HFF-Myc (cell line): ENCODE results near the gene OR51A7.
"Not testable (repeated sequence)": the region's sequence is repeated elsewhere in the genome, so short reads cannot be mapped to it uniquely, and the experiment has no call there.

ENCODE experiments used
- DNase-seq: peaks from one replicate; pipeline ENCODE4 v3.0.0-alpha.2; 2011; ENCODE audit warnings: low read depth; ENCODE audit errors: extremely low read depth
- H3K4me3 ChIP-seq: replicated peaks from 2 replicates; pipeline ENCODE4 v1.5.1; 2011; ENCODE audit warnings: low read depth, mild to moderate bottlenecking, control low read depth, low read length
- TF ChIP-seq, protein P1 (sequence below): IDR thresholded peaks from 2 replicates; pipeline ENCODE4 v1.5.1; 2012; ENCODE audit warnings: mild to moderate bottlenecking, low read depth, low read length, control low read depth; ENCODE audit errors: missing control alignments

The OR51A7 gene

GRCh38 chr11:4947505-4947904, 43.9 kb downstream of the OR51A7 start, which contains the start of gene OR51A4:
TSS of gene OR51A4 (minus strand) at chr11:4947605. CDS start at chr11:4947100, 505 bp downstream.
- H3K4me3 ChIP-seq: no peak within 1 kb of the TSS
- no peak for DNase-seq
- TF ChIP-seq, protein P1, sequence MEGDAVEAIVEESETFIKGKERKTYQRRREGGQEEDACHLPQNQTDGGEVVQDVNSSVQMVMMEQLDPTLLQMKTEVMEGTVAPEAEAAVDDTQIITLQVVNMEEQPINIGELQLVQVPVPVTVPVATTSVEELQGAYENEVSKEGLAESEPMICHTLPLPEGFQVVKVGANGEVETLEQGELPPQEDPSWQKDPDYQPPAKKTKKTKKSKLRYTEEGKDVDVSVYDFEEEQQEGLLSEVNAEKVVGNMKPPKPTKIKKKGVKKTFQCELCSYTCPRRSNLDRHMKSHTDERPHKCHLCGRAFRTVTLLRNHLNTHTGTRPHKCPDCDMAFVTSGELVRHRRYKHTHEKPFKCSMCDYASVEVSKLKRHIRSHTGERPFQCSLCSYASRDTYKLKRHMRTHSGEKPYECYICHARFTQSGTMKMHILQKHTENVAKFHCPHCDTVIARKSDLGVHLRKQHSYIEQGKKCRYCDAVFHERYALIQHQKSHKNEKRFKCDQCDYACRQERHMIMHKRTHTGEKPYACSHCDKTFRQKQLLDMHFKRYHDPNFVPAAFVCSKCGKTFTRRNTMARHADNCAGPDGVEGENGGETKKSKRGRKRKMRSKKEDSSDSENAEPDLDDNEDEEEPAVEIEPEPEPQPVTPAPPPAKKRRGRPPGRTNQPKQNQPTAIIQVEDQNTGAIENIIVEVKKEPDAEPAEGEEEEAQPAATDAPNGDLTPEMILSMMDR: no peak

GRCh38 chr11:4955613-4956012, 52.0 kb downstream of the OR51A7 start, which contains the start of gene OR51A2:
TSS of gene OR51A2 (minus strand) at chr11:4955713. CDS start at chr11:4955713, 0 bp downstream.
- DNase-seq, H3K4me3 ChIP-seq: not testable (repeated sequence)

GRCh38 chr11:4957396-4957795, 53.8 kb downstream of the OR51A7 start:
- no peak overlapping the region for H3K4me3 ChIP-seq
- DNase-seq: no peak
- TF ChIP-seq, protein P1: no peak
